NOMO-1 treated with dmso at 0.1 percent for 144 hours (cell line): ENCODE measurements around the gene MTRF1L.
"Not testable (repeated sequence)": the region's sequence is repeated elsewhere in the genome, so short reads cannot be mapped to it uniquely, and the experiment has no call there.

Experiments used
- DNase-seq: peaks from one replicate; lab custom pipeline; 2025; ENCODE audit not compliant: unreplicated experiment; lab: John Stamatoyannopoulos, UW

Gene MTRF1L

GRCh38 chr6:152975204-152975915, 27.1 kb downstream of the MTRF1L start:
- peak; percentile 51 for DNase-seq

GRCh38 chr6:152973916-152974315, 28.6 kb downstream of the MTRF1L start:
- no peak for DNase-seq

GRCh38 chr6:152969688-152970418, 32.7 kb downstream of the MTRF1L start:
- no peak for DNase-seq

DNA sequence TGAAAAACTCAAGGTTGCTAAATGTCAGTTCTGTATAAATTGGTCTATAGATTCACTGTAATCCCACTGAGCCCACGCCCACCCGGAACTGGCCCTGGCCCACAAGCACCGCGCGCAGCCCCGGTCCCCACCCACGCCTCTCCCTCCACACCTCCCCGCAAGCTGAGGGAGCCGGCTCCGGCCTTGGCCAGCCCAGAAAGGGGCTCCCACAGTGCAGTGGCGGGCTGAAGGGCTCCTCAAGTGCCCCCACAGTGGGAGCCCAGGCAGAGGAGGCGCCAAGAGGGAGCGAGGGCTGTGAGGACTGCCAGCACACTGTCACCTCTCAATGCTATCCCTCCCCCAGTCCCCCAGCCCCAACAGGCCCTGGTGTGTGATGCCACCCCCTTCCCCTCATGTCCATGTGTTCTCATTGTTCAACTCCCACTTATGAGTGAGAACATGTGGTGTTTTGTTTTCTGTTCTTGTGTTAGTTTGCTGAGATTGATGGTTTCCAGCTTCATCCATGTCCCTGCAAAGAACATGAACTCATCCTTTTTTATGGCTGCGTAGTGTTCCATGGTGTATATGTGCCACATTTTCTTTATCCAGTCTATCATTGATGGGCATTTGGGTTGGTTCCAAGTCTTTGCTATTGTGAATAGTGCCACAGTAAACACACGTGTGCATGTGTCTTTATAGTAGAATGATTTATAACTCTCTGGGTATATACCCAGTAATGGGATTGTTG, 36.2 kb downstream of the MTRF1L start:
- DNase-seq = not testable (repeated sequence)

- DNase-seq = no peak
Observed at GRCh38 chr6:152959333-152959732, 43.2 kb downstream of the MTRF1L start.

DNA sequence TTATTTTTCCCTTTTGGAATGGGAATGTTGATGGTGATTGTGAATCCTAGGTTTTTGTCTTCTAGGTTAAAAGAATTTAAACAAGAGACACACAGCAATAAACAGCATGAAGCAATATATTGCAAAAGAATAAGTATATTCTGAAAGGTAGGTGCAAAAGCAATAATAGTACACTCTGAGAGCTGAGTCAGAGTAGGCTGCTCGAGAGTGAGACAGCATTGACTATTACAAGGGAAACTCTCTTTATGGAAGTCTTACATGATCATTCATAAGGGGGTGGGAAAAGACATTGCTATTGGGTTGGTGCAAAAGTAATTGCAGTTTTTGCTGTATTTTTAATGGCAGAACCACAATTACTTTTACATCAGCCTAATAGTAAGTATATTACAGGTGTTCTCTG, 44.7 kb downstream of the MTRF1L start:
- DNase-seq = no peak

DNA sequence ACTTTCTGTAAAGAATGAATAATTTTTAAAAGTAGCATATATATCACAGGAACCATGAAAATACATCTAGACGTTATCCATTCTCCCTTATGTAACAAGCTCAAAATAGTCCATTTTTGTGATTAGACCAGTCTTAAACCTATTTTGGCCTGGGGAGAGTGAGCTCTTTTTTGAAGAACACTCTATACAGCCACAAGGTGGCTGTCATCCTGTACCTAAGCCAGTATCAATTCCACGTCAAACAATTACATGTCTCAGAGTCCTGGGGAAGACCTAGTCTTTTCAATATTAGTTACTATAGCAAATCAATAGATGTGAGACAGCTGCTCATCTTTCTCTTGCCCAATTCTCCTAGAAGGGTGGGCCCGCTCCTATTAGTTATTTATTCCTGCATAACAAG, 48.1 kb downstream of the MTRF1L start:
- no peak for DNase-seq

- no peak for DNase-seq
Observed at GRCh38 chr6:152952866-152953509, 49.5 kb downstream of the MTRF1L start.

GRCh38 chr6:152952045-152952444, 50.5 kb downstream of the MTRF1L start:
- DNase-seq = no peak

- no peak for DNase-seq
Observed at GRCh38 chr6:152950240-152950639, 52.3 kb downstream of the MTRF1L start.

DNA sequence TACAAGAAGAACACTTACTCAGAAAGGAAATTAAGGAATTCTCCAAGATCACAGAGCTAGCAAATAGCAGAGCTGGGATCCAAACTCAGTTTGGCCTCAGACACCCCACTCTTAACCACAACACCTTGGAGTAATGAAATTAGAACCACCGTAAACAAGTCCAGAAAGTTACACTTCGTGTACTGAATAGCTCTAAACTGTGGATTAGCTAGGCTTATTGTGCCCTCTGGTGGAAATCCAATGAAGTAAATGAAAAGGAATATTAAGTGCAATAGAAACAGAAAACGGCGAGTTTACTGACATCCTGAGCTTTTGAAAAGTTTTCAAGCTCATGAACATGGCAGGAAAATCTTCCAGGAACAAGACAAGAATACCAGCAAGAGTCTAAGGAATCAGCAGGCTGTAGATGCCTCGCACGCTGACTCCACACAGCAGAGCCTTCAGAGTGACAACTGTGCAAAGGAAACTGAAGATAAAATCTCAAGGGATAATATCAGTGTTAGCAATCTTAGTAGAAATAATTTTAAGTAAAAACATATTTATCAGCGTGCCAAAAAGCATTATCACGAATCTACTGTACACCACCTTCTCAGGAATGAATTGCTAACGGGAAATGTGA, 54.2 kb downstream of the MTRF1L start:
- no peak for DNase-seq

DNA sequence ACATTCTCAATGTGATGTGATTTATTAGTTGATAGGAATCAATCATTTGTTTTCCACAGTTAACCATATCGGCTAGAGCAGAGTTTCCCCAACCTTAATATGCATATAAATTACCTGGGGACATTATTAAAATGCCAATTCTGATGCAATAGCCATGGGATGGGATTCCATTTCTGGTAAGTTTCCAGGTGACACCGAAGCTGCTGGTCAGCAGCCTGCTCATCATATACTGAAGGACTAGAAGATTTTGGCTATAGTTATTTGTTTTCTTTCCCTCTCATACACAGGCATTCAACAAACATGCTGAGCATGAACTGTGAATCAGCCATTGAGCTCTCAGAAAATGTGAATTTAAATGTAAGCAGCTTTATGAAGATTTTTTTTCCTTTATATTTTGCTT, 55.5 kb downstream of the MTRF1L start:
- DNase-seq = no peak

GRCh38 chr6:152946484-152946883, 56.0 kb downstream of the MTRF1L start:
- DNase-seq = no peak

GRCh38 chr6:152943260-152943897, 59.1 kb downstream of the MTRF1L start:
- no peak for DNase-seq

DNA sequence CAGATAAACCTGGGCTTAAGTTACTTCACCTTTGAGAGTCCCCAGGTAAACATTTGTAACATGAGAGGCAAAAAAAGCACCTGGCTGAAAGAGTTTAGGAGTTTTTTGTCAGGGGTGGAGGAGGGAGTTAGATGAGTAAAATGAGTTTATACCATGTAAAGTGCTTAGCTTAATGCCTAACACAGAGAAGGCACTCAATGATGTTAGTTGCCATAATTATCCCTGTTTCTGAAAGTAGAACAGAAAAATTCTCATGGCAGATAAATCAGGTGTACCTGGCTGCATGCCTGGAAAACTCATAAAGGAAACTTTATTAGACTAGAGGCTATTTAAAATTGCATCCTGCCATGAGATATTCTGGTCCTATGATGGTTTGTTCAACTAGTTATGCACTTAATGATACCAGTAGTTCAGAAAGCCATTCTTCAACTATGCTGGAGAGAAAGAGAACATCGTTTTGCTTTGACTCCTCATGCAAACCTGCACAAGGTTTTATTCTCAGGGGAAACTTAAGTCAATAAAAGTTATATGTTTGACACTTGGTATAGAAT, 60.1 kb downstream of the MTRF1L start:
- DNase-seq = no peak

DNA sequence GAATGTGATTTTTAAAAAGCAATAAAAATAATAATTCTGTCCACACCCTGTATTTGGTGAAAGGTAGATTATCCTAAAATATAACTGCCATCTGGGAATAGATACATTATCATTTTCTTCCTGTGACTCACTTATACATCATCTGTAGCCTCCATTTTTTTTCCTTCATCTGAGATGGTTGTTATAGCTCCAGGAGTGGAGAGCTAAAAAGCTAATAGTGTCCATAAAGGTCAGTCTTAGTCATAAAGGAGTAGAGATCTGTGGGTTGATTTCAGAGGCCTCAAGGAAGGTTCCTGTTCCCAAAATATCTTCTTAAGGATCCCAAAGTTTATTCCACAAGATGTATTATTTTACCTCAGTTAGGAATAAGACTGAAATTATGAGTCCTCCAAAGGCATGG, 60.8 kb downstream of the MTRF1L start:
- no peak for DNase-seq
